COLO668 (cell line): ENCODE measurements around the gene PLD1.
"Not testable (repeated sequence)": the region's sequence is repeated elsewhere in the genome, so short reads cannot be mapped to it uniquely, and the experiment has no call there.

Experiments
- DNase-seq: peaks from one replicate; lab custom pipeline; 2025; ENCODE audit not compliant: unreplicated experiment; lab: John Stamatoyannopoulos, UW

The PLD1 gene

DNA sequence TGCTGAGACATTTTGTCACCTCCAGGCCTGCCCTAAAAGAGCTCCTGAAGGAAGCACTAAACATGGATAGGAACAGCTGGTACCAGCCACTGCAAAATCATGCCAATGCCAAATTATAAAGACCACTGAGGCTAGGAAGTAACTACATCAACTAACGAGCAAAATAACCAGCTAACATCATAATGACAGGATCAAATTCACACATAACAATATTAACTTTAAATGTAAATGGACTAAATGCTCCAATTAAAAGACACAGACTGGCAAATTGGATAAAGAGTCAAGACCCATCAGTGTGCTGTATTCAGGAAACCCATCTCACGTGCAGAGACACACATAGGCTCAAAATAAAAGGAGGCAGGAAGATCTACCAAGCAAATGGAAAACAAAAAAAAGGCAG is 183.5 kb downstream of the PLD1 start:
- not testable (repeated sequence) for DNase-seq

DNA sequence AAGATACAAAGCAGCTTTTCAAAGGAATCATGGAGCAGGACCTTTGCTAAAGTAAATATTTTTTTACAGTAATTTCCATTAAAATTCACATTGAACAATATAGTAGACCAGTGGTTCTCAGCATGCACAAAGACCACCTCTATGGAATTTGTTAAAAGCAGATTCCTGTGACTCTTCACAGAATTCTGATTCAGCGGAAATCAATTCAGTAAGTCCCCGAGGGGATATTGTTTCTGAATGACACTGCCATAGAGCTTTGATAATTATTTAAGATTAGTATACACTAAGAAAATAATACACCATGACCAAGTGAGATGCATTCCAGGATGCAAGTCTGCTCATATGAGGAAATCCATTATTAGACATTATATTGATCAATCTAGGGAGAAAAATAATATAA is 188.2 kb downstream of the PLD1 start:
- DNase-seq: no peak

DNA sequence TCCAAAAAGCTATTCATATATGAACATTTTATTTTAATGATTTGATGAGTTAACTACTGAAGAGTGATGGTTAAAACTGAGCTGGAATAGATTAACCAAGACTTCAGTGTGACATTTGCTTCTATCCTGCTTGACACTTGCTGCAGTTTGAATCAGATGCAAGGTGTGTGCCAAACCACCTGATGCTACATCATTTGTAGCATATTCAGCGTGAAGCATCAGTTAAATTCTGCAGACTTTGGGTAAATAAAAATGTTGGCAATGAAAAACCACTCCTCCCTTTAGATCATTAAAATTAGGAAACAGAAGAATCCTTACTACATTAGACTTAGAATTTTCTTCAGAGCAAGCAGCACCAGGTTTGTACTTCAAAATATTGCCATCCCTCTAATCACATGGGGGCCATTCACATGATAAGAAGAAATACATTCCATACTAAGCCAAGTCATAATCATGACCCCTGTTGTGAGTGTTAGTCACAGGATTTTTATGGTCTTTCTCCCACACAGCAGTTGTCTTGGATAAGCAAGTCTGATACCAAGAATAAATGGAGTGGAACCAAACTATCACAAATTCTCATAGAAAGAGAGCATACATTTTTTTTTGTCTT is 189.4 kb downstream of the PLD1 start:
- no peak for DNase-seq

DNA sequence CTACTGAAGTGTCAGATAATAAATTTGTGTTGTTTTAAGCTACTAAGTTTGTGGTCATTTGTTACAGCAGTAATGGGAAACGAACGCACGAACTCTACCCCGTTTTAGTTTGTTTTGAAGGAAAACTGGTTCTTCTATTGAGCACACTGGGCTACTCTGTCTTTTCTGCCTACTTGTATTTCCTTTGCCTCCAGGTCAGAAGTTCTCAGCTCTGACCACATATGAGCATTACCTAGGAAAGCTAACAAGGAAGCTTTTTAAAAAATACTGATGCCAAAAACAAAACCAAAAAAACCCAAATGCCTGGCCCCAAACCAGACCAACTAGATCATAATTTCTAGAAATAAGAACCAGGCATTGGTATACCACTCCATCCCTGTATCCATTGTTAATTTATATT is 193.5 kb downstream of the PLD1 start:
- DNase-seq: no peak

DNA sequence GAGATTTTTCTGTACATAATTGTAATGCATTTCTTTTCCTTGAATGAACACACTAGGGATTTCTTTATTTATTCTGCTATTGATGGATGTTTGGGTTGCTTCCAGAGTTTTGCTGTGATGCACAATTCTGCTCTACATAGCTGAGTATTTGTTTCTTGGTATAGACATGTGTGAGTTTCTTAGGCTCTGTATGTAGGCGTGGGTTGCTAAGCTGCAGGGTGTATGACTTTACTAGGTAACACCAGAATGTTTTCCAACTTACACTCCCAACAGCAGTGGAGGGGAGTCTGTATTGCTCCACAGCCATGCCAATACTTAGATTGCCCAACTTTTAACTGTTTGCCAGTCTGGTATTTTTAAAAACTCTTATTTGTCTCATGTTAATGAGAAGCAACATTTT is 194.6 kb downstream of the PLD1 start:
- DNase-seq: no peak

DNA sequence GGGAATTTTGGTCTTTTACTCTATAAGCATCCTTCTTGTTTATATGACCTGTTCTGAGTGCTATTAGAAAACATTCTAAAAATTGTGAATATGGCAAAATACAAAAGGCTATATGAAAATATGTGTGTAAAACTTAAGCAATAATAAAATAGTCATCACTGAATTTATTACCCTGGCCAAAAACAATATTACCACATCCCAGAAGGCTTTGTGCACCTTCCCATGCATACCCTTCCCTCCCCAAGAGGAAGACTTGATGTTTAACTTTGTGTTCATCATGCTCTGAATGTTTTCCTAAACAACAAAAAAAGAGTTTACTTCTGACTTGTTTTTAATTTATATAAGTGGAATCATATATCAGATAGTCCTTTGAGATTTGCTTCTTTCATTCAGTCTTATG is 195.0 kb downstream of the PLD1 start:
- DNase-seq: no peak

DNA sequence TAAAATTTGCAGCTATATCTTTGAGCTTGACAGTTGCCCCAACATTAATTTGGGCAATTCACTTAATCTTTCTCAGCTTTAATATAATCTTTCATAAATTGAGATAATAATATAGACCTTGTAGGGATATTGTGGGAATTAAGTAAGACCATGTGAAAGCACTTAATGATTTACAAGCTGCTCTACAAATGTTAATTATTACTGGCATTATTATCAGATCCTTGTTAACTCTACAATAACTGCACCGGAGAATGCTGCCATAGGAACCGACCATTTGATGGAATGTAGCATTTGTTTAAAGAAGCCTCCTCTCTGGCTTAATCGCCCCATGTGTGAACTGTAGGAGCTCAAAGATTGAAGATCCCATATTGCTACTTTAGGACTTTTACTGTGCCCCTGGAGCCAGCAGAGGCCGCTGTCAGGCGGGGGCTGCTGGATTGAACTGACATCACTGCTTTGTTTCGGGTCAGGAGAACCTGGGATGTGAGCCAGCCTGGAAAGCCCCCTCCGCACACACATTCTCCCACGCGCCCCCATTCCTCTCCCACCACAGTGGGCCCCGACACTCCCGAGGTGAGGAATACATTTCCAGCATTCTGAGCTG is 195.9 kb downstream of the PLD1 start:
- no peak for DNase-seq

DNA sequence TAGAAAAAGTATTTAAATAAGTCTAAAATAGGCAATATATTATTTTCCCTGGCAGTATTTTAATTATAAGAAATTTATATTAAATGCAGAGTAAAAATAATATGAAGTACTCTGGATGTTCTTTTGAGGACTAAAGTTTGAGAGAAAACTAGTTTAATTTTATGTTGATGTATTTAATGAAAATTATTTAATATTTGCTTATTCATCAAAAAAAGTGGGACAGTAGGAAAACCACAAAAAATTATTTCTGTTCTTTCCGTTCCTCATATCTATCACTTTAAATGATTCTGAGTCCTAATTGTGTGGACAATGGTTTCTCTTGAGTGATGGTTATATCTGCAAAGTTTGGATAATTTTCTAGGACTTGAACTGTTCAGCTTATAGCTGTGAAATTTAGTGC is 202.8 kb downstream of the PLD1 start:
- no peak for DNase-seq

DNA sequence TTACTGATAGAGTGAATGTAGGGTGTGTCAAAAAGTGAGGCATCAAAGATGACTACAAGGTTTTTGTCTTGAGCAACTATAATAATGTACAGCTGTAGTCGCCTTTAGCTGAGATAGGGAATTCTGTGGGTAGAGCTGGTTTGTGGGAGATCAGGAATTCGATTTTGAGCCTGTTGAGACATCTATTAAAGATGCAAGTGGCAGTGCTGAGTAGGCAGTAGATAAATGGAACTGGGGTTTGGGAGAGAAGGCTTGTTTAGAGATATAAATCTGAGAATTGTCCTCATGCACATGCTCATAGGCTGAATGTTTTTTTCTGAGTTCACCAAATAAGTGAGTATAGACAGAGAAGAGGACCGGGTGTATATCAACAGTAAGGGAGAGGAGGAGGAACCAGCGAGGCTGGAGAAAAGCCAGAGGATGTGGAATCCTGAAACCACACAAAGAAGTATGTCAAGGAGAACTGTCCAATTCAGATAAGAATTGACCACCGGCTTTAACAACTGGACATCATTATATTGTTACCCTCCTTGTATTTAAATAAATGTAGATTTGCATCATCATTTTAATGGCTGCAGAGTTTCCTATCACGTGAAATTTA is 204.0 kb downstream of the PLD1 start:
- no peak for DNase-seq

DNA sequence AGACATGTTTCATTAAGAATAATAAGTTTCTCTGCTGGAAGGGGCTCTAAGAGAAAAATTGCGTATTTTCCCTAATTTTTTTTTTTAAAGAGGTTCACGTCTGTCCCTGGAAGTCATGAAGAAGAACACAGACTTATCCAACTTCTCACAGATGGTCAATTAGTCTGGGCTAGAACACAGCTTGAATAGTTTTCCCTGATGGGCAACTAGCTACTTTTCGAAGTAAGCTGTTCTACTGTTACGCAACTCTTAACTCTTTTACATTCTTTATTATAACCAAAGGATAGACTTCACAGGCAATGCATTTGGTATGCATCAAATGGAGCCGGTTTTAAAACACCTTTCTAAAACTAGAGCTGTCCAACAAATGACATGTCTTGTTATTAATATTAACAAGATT is 205.9 kb downstream of the PLD1 start:
- no peak for DNase-seq

DNA sequence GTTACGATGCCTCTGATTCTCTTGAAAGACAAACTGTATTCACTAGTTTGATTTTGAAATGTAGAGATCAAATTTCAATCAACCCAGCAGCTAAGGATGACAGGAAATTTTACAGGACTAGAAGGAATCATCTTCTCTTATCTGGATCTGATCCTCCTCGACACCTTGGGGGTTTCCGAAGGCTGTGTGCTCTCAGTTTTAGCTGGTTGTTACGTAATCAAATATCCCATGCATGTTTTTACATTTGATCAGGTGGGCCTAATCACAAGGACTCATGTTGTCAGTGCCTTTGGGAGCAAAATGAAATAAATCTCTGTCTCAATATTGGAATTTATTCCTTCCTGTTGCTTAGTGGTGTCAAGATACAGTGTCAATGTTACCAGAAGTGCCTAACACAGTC is 208.2 kb downstream of the PLD1 start:
- no peak for DNase-seq

DNA sequence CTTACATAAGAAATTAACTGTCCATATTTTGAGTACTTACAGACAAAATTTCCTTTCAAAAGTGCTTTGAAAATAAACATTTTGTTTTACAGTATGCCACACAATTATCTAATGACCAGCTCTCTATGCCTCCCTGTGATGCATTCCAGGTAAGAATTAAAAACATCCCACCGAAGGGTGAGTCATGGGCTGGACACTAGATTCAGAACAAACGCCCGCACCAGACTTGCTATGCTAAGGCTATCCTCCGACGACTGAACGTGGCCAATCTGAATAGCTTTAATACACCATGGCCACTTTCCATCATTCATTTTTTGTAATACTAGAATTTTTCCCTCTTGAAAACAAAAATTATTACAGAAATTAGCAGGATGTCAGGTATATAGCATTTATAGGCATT is 210.3 kb downstream of the PLD1 start:
- no peak for DNase-seq

DNA sequence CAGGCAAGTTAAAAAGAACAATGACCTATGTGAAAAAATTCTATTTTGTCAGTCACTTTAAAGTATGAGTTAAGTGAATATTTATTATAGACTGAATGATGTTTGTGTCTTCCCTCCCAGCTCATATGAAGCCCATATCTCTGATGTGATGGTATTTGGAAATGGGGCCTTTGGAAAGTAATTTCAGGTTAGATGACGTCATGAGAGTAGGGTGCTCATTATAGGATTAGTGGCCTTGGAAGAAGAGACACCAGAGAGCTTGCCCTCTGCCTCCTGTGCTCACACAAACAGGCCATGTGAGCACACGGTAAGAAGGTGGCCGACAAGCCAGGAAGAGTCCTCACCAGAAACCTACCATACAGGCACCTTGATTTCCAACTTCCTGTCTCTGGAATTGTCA is 211.3 kb downstream of the PLD1 start:
- no peak for DNase-seq

DNA sequence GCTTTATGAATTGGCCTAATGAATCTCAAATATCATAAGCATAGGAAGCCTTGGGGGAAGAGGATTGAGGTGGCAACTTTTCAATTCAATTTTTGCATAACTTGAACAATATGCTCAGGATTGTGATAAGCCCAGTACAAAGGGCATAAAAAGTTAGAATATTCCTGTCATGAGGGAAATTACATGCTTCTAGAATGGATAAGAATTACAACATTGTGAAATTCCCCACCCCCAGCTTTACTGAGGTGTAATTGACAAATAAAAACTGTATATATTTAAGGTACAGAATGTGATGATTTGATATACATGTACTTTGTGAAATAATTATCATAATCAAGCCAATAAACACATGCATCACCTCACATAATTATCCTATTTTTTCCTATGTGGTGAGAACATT is 217.5 kb downstream of the PLD1 start:
- DNase-seq: no peak

DNA sequence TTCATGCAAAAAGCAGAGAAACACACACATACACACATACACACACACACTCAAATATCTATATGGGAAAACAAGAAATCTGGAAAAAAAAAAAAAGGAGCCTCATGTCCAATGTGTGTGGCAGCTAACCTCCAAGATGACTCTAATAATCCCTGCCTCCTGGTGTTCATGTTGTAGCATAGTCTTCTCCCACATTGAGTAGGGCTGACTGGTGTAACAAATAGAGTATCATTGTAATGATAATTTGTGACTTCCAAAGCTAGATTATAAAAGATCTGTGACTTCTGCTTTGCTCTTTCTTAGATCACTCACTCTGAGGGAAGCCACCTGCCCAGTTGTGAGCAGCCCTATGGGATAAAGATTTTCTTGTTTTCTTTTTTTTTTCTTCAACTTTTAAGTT is 219.2 kb downstream of the PLD1 start:
- DNase-seq: no peak

DNA sequence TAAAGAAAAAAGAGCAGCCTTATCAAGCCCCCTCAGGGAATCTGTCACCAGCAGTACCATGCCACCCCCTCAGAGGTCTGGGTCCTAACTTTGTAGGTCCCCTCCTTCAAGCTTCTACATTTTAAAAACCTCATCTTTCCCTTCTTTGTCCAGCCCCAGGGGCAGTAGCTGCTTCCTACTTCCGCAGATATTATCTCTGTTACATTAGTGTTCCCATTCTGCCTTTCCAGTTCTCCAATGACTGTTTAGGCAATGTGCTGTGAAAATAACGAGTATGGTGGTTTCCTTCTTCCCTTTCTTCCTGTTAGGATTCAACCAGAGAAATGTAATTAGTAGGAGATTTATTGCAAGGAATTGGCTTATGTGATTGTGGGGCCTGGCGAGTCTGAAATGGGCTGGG is 224.0 kb downstream of the PLD1 start:
- DNase-seq: no peak

DNA sequence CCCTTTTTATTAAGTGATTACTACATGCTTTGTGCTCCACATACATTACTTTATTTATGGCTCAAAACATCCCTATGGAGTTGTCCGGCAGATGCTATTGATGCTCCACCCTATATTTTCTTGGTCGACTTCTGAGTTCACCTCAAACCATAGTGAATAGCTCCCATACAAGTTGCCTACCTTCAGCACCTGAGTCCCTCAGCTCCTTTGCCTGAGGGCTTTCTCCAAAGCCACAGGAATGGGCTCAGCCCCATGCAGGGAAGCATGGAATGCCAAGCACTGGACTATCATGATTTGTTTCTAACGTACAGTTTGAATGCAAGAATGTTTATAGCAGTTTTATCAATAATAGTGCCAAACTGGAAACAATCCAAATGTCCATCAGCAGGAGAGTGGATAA is 225.2 kb downstream of the PLD1 start:
- no peak for DNase-seq

DNA sequence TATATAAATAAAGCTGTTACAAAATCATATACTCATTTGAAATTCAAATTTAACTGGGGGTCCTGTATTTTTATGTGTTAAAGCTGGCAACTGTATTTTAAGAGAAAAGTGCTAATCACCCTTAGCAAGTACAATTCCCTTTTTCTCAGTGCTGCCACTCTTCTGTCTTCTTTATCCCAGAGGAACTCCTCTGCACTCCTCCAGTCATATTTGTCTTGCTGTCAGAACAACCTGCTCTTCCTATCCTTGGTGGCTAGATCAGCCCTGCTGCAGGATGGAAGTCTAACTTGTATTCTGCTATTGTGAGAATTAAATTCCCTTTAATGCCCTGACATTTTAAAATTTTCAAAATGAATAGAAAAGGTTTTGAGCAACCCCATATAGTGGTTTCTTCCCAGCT is 226.2 kb downstream of the PLD1 start:
- DNase-seq: no peak

DNA sequence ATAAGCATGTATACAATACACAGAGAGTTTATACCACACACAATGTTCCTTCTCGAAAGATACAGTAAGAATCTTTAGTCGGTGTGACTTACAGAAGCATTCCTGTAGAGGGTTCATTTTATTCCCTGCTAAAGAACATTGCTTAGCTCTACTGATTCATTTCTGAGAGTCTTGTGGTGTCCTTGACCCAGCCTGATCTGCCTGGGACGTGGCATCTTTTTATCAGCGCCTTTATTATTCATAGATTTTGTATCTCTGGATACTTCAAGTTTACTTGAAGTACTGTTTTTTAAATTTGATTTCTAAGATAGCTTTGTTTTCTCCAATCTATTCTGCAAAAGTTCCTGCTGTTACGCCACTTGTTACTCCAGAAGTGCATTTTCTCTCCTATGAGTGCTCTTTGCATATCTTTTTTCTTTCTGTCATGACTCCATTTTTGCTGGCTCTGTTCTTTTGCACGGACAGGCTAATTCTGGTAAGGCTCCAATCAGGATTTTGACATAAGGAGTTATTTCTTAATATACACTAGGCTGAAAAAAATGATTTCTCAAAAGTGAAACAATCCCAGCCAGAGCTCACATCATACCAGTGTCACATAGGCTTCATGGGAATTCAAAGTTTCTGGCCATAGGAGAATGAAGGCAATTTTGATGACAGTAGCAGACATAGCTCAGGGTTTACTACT is 235.6 kb downstream of the PLD1 start:
- DNase-seq: no peak

DNA sequence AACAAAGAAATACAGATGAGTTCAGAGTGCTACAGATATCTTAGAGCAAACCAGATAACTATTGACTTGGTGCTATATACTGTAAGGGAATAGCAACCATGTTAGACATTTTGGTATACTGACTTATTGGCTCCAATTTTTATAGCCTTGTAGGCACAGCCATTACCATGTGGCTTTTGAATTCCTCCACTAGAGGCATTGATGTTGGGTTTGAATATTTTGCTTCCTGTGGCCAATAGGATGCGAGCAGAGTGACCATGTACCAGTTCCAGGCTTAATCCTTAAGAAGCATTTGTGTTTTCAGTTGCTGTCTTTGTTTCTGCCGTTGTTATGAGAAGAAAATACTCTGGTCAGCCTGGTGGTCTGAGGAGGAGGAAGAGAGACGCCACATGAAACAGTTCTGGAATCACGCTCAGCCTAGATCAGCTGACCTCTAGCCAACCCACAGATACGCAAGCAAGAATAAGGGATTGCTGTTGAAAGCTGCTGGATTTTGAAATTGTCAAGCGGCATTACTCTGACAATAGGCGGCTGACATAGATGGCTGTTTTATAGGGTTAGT is 240.6 kb downstream of the PLD1 start:
- no peak for DNase-seq

DNA sequence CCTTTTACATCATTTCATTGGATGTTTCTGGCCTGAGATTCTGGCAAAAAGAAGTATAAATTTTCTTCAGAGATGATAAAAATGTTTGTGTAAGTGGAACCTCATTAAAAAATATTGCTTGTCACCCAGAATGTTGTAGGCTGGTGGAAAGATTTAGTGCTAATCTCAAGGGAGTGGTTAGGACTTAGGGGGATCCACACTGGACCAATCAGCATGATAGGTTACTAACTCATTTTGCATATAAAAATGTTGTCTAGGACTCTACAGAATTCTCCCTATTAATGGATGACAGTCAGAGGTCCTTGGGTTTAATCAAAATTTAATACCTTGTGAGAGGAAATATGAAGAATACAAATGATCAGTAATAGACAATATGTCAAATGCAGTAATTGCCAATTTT is 241.5 kb downstream of the PLD1 start:
- no peak for DNase-seq

DNA sequence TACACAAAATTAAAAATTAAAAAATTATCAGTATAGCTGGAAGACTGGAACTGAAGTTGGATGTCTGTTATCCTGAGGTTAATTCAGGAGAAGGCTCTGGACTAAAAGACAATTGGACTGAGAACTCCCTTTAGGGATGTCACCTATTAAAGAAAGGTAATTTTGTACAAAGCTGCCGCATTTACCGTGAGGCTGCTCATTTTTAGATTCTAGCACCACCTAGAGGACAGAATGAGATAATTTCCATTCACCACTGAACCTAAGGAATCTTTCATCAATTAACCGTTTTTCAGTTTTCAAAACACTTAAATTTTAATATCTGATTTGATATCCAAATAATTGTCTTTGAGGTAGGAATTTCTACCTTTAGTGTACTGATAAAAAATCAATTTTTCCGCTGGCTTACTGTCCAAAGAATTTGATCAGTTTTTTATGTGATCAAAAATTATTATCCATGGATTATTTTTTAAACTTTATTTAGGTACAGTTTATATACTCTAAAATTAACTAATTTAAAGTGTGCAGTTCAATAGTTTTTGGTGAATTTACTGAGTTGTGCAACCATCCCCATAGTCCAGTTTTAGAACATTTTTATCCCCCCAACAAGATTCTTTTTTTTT is 243.4 kb downstream of the PLD1 start:
- DNase-seq: no peak
